ENCODE results near the gene VPS37B.
"Not testable (repeated sequence)": the region's sequence is repeated elsewhere in the genome, so short reads cannot be mapped to it uniquely, and the experiment has no call there.

The VPS37B gene

DNA sequence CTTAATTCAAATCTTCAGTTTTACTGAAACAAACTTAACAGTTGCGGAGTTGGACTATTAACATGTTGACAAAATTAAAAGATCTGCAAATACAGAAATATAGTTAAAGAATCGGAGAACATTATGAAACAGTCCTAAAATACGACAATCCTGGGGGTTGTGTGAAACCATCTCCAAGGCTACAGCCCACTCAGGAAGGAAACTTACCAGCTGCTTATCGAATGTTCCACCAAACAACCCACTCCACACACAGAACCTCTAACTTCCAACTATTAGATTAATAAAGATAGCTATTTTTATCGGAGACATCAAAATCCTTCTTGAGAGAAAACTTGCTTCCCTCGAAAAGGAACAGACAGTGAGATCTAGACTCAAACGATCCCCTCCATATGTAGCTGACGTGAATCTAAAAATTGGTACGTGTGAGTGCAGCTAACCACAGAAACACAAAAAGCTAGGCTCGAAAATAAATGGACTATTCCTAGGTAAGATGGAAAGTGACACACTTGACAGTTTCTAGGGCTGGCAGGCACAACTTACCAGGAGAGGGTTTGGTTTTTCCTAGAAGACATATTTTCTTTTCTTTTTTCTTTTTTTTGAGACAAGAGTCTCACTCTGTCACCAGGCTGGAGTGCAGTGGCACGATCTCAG, 12.9 kb downstream of the VPS37B start:
- no peaks in the 10 kb centered on the region for H3K9me3 Mint-ChIP-seq
- DNase-seq (ENCODE audit: low spot score in 2 of 2) (no peak), ATAC-seq (ENCODE audit: low read depth) (no peak)
- peaks cover 61% of the 10 kb centered on the region for H3K4me1 Mint-ChIP-seq
- no peak overlapping the region for H3K4me3 Mint-ChIP-seq
- H3K36me3 Mint-ChIP-seq, result peaks cover 14% of the 10 kb centered on the region
- no peaks in the 10 kb centered on the region for H3K27me3 Mint-ChIP-seq
- H3K27ac Mint-ChIP-seq, result peak overlapping the region; percentile 25

- ATAC-seq (ENCODE audit: low read depth), result peak; percentile 61
- Mint-ChIP-seq H3K4me3 (no peak overlapping the region), H3K36me3 (peaks cover 17% of the 10 kb centered on the region), H3K27me3 (no peaks in the 10 kb centered on the region), H3K4me1 (peaks cover 59% of the 10 kb centered on the region), H3K9me3 (no peaks in the 10 kb centered on the region), H3K27ac (peak overlapping the region; percentile 7)
- DNase-seq (ENCODE audit: low spot score in 2 of 2), result no peak
These were observed 15.3 kb downstream of the VPS37B start for GRCh38 chr12:122880668-122881067.

DNA sequence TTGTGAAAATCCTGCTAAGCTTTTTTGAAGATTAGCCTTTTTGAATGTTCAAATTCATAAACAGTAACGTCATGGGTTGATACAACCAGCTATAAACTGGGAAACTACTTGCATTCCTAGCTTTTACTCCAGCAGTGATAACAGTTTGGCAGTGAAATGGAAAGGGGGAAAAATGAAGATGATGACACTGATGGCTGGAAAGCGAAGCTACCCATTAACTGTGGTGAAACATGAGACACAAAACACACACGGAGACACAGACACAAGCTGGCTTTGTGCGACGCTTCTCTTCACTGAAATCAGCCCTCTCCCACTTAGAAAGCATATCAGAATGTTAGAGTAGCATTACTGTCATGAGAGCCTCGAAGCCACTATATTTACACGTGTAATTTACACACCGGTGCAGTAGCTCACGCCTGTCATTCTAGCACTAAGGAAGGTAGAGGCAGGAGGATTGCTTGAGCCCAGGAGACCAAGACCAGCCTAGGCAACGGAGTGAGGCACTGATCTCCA, 15.7 kb downstream of the VPS37B start:
- H3K4me1 Mint-ChIP-seq, result peaks cover 62% of the 10 kb centered on the region
- DNase-seq (ENCODE audit: low spot score in 2 of 2) (no peak), ATAC-seq (ENCODE audit: low read depth) (no peak)
- H3K4me3 Mint-ChIP-seq, result no peak overlapping the region
- peaks cover 17% of the 10 kb centered on the region for H3K36me3 Mint-ChIP-seq
- H3K27me3 Mint-ChIP-seq, result no peaks in the 10 kb centered on the region
- no peaks in the 10 kb centered on the region for H3K9me3 Mint-ChIP-seq
- peak overlapping the region; percentile 7 for H3K27ac Mint-ChIP-seq

GRCh38 chr12:122878780-122879612, 16.9 kb downstream of the VPS37B start:
- Mint-ChIP-seq H3K27ac (no peak overlapping the region), H3K4me1 (peaks cover 68% of the 10 kb centered on the region), H3K36me3 (peaks cover 17% of the 10 kb centered on the region), H3K9me3 (no peaks in the 10 kb centered on the region), H3K4me3 (no peak overlapping the region), H3K27me3 (no peaks in the 10 kb centered on the region)
- no peak for ATAC-seq (ENCODE audit: low read depth)
- no peak for DNase-seq (ENCODE audit: low spot score in 2 of 2)

GRCh38 chr12:122876731-122877130, 19.2 kb downstream of the VPS37B start:
- H3K4me1 Mint-ChIP-seq, result peaks cover 68% of the 10 kb centered on the region
- no peaks in the 10 kb centered on the region for H3K9me3 Mint-ChIP-seq
- H3K27ac Mint-ChIP-seq, result no peak overlapping the region
- no peak for DNase-seq (ENCODE audit: low spot score in 2 of 2)
- no peak overlapping the region for H3K4me3 Mint-ChIP-seq
- ATAC-seq (ENCODE audit: low read depth), result no peak
- H3K27me3 Mint-ChIP-seq, result no peaks in the 10 kb centered on the region
- H3K36me3 Mint-ChIP-seq, result peaks cover 14% of the 10 kb centered on the region

DNA sequence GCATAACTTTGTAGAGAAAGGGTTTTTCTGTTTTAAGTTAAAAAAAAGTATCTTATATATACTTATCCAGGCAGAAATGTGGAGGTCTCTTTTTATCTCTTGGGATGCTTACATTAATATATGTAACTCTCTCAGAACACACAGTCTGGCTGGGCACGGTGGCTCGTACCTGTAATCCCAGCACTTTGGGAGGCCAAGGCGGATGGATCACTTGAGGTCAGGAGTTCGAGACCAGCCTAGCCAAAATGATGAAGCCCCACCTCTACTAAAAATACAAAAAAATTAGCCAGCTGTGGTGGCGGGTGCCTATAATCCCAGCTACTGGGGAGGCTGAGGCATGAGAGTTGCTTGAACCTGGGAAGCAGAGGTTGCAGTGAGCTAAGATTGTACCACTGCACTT, 19.6 kb downstream of the VPS37B start:
- Mint-ChIP-seq H3K4me1 (peaks cover 66% of the 10 kb centered on the region), H3K27ac (peak overlapping the region; percentile 58), H3K36me3 (peaks cover 14% of the 10 kb centered on the region)
- H3K4me3 Mint-ChIP-seq; DNase-seq (ENCODE audit: low spot score in 2 of 2); ATAC-seq (ENCODE audit: low read depth); H3K27me3 Mint-ChIP-seq; H3K9me3 Mint-ChIP-seq: not testable (repeated sequence)

GRCh38 chr12:122875590-122876220, 20.2 kb downstream of the VPS37B start:
- Mint-ChIP-seq H3K4me3 (peak overlapping the region; percentile 49), H3K36me3 (peaks cover 12% of the 10 kb centered on the region), H3K27me3 (no peaks in the 10 kb centered on the region), H3K9me3 (no peaks in the 10 kb centered on the region), H3K27ac (peak overlapping the region; percentile 58), H3K4me1 (peaks cover 62% of the 10 kb centered on the region)
- ATAC-seq (ENCODE audit: low read depth) (peak; percentile 30), DNase-seq (ENCODE audit: low spot score in 2 of 2) (no peak)

DNA sequence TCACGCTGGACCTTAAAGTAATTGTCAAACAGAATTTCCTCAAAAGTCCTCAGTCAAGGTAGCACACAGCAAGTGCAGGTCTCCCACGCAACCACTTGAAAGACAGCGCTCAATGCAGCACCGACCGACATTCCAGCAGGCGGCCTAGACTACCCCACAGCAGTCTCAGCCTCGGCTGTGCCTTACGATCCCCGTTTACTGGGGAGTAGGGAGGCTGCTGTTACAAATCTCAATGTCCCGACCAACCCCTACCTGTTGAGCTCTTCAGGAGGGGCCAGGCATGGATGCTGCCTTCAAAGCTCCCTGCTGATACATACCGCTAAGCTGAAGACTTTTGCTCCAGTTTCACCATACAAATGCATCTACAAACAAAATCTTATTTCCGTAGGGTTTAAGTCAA, 21.8 kb downstream of the VPS37B start:
- ATAC-seq (ENCODE audit: low read depth) (no peak), DNase-seq (ENCODE audit: low spot score in 2 of 2) (no peak)
- Mint-ChIP-seq H3K27ac (peak overlapping the region; percentile 50), H3K4me3 (peak overlapping the region; percentile 17), H3K9me3 (no peaks in the 10 kb centered on the region), H3K36me3 (peaks cover 12% of the 10 kb centered on the region), H3K4me1 (peaks cover 58% of the 10 kb centered on the region), H3K27me3 (no peaks in the 10 kb centered on the region)

DNA sequence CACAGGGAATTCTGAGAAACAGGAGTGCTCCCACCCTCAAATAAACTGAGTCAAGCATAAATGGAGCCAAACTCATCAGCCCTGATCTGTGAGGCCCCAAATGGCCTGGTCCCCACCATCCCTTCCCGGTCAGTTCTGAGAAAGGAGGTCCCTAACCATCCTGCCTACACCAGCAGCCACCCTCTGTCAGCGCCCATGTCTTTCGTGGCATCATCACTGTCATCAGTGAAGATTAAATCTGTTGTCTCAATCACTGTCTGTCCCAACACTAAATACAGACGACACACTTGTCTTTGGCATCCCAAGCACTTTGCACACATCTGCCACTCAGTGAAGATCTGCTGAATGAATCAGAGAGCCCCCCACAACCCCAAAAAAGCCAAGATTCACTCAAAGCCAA, 22.4 kb downstream of the VPS37B start:
- Mint-ChIP-seq H3K9me3 (no peaks in the 10 kb centered on the region), H3K4me1 (peaks cover 60% of the 10 kb centered on the region), H3K27ac (no peak overlapping the region), H3K27me3 (no peaks in the 10 kb centered on the region), H3K36me3 (peaks cover 17% of the 10 kb centered on the region), H3K4me3 (peak overlapping the region; percentile 25)
- ATAC-seq (ENCODE audit: low read depth) (no peak), DNase-seq (ENCODE audit: low spot score in 2 of 2) (no peak)

- H3K36me3 Mint-ChIP-seq, result peaks cover 17% of the 10 kb centered on the region
- H3K4me3 Mint-ChIP-seq, result peak overlapping the region; percentile 9
- H3K27ac Mint-ChIP-seq, result peak overlapping the region; percentile 74
These were observed 23.0 kb downstream of the VPS37B start for GRCh38 chr12:122872815-122873361.

DNA sequence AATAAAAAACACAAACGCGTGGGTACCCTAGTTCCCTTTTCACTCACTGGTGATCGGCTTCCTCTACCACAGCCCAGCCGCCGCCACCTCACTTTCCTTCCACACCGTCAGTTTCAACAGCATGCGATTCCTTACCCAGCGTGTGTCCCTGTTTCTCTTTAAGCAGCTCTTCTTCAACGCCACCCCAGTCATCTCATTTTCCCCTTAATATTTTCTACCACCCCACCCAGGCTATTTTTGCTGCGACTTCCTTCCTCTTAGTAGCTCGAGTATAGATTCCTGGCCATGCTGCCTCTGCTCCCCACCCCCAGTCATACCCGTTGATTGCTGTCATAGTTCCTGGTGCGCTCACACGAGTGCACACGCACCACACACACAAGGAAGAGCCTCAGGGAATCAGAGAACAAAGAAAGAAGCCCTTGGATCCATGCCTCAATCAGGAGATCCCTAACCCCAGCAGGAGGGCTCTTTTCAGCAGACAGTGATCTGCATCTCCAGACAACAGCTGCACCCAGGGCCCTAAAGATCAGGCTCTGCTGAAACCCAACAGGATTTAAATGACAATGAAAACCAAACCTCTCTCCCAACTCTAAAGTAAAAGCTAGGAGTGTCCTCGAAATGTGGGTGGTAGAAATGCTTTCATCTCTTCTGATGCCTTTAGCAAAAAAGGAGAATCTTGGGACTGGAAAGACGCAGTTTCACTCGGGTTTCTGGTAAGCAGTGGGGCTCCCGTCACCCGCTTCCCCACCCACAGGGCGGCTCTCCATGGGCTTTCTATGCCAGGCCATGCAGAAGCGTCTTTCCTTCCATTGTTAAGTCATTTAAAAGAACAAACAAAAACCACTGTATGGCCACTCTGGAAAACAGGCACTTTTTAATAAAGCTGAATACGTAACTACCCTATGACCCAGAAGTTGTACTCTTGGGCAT, 23.8 kb downstream of the VPS37B start:
- Mint-ChIP-seq H3K9me3 (no peaks in the 10 kb centered on the region), H3K36me3 (peaks cover 14% of the 10 kb centered on the region), H3K4me1 (peaks cover 55% of the 10 kb centered on the region), H3K4me3 (peak overlapping the region; percentile 90), H3K27me3 (no peaks in the 10 kb centered on the region), H3K27ac (peak overlapping the region; percentile 74)
- DNase-seq (ENCODE audit: low spot score in 2 of 2) (no peak), ATAC-seq (ENCODE audit: low read depth) (peak; percentile 77)

More at GRCh38 chr12:122872815-122873361, 23.0 kb downstream of the VPS37B start:
- DNase-seq (ENCODE audit: low spot score in 2 of 2) (no peak), ATAC-seq (ENCODE audit: low read depth) (no peak)
- H3K27me3 Mint-ChIP-seq, result no peaks in the 10 kb centered on the region
- peaks cover 60% of the 10 kb centered on the region for H3K4me1 Mint-ChIP-seq
- no peaks in the 10 kb centered on the region for H3K9me3 Mint-ChIP-seq

GRCh38 chr12:122870867-122871664, 24.9 kb downstream of the VPS37B start:
- ATAC-seq (ENCODE audit: low read depth), result no peak
- Mint-ChIP-seq H3K4me1 (peaks cover 52% of the 10 kb centered on the region), H3K4me3 (peak overlapping the region; percentile 90), H3K27ac (peak overlapping the region; percentile 74), H3K27me3 (no peaks in the 10 kb centered on the region), H3K9me3 (no peaks in the 10 kb centered on the region), H3K36me3 (peaks cover 17% of the 10 kb centered on the region)
- DNase-seq (ENCODE audit: low spot score in 2 of 2), result no peak

Data from memory B cell (primary cell).